Activated effector memory CD4-positive, alpha-beta T cell treated with anti-CD3 and anti-CD28 coated beads, Interleukin-2, amount 50 U/mL, for 16 hours (primary cell): ENCODE measurements around the gene DVL1.
"Not testable (repeated sequence)": the region's sequence is repeated elsewhere in the genome, so short reads cannot be mapped to it uniquely, and the experiment has no call there.

Experiments used
- DNase-seq: peaks from one replicate; pipeline ENCODE4 v3.0.0-alpha.2; 2020

Gene DVL1

GRCh38 chr1:1324524-1325287 is 24.5 kb downstream of the DVL1 start, which contains the start of the genes CPTP and INTS11:
TSS of gene CPTP (plus strand) at chr1:1324802. CDS start at chr1:1326911, 2,109 bp downstream.
TSS of gene INTS11 (minus strand) at chr1:1324660. CDS start at chr1:1324608, 52 bp downstream.
- peak; percentile 99 for DNase-seq

DNA sequence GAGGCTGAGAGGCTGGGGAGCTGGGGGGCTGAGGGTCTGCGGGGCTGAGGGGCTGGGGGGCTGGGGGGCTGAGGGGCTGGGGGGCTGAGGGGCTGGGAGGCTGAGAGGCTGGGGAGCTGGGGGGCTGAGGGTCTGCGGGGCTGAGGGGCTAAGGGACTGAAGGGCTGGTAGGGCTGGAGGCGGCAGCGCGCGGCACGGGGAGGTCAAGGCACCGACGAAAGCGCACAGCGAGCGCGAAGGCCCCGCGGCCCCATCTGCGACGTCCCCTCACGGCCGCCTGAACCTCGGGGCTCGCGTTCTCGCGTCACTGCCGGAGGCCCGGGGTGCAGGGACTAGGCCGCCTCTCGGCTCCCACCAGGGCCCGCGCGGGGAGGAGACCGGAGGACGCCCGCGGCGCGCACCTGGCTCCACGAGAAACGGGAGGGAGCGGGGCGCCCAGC is 25.1 kb downstream of the DVL1 start:
- no peak for DNase-seq

- no peak for DNase-seq
Measured at GRCh38 chr1:1322952-1323351, 26.3 kb downstream of the DVL1 start.

DNA sequence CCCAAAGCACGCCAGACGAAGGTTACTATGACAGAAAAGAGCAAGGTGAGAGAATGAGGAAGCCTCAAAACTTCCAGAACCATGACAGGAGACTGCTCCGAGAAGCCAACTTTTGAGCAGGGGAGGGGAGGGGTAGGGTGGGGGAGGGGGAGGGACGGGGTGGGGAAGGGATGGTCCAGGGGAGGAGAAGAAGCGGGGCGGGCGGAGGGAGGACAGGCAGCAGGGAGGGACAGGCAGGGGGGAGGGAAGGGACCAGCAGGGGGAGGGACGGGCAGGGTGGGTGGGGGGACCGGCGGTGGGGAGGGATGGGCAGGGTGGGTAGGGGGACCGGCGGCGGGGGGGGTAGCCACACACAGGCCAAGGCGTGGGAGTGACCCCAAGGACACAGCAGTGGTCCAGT is 26.8 kb downstream of the DVL1 start:
- DNase-seq: no peak

DNA sequence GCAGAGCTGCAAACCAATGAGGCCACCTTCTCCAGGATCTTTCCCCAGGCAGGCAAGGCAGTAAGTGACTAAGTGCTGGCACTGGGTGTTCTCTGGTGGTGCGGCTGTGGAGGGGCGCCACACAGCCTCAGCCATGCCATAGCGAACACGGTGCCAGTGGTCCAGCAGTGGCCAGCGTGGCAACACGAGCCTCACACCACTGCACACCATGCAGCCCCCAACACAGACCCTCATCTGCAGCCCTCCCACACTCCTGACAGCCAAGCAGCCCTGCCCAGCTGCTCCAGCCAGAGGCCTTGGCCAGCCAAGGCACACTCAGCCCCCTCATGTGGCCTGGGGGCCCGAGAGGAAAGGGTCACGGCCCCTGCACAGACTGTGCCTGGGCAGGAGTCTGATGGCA is 27.7 kb downstream of the DVL1 start:
- DNase-seq: no peak

- no peak for DNase-seq
Measured at GRCh38 chr1:1320666-1321448, 28.4 kb downstream of the DVL1 start.

DNA sequence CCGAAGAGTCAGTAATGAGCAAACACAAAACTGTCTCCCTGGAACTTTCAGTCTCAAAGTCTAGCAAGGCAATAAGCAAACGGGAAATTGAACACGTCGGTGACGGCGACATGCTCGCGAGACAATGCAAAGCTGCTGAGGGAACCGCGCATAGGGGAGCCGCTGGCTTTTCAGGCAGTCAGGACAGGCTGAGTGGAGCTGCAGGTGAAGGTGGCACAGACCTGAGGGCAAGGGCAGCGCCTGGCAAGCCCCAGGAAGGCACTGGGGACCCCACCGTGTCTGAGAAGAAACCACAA is 29.6 kb downstream of the DVL1 start:
- DNase-seq: no peak

DNA sequence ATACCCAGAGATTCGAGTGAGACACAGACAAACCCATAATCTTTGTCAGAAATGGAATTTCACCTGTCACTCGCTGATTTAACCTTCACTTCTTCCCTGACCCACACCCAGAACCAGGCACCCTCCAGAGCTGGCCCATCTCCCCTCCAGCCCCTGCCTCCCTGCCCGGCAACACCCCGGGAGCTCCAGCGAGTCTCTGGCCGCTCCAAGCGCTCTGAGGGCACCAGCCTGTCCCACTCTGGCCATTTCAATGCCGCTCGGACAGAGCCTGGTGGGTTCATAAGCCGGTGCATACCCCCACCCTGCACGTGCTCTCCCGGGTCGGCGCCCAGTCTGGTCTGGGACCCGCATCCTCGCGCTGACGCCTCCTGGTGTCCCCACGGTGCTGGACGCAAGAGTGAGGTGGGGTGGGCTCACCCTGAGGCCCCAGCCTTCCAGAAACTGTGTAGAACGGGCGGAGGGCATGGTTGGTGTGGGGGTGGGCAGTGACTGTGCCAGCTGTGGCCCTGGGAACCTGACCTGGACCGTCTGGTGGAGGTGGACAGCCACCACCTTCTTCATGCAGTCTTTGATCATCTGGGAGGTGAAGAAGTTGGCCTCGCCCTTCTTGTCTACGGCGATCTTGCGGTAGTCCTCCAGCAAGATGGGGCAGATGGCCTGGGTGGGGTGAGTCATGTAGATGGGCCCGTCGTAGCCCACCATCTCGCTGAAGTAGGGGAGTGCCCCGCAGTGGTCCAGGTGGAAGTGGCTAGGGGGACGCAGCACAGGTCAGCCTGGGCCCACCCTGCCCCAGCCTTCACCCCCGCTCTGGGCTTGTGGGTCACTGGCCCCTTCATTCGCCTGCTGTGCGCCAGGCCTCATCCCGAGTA is 30.2 kb downstream of the DVL1 start:
- no peak for DNase-seq

DNA sequence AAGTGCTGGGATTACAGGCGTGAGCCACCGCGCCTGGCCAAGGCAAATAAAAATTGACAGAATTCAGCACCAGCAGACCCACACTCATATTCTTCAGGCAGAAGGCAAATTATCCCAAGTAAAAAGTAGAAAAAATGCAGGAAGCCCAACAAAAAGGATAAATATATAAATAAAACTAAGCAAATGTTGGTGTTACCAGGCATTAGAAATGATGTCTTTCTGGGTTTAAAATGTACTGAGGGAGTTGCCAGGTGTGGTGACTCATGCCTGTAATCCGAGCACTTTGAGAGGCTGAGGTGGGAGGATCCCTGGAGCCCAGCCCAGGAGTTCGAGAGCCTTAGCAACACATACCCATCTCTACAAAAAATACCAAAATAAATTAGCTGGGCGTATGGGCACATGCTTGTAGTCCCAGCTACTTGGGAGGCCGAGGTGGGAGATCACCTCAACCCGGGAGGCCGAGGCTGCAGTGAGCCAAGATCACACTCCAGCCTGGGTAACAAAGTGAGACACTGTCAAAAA is 31.0 kb downstream of the DVL1 start:
- no peak for DNase-seq

DNA sequence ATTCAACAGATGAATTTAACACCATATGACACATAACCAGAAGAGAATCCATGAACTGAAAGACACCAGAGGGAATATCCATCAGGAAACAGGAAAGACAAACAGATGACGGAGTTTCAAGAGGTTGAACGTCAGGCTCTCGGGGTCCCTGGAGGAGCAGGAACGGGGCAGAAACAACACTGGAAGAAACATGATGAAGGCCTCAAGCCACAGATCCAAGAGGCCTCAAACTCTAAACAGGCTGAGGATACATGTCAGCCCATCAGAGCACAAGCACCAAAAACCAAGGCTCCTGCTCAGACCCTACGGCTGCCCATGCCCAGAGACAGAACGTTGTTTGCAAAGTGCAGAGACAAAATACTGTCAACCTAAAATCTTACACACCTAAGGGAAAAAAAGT is 31.8 kb downstream of the DVL1 start:
- DNase-seq: no peak

- not testable (repeated sequence) for DNase-seq
Measured at GRCh38 chr1:1316199-1316598, 33.0 kb downstream of the DVL1 start.

GRCh38 chr1:1315435-1315954 is 33.7 kb downstream of the DVL1 start:
- DNase-seq: no peak

GRCh38 chr1:1314678-1315335 is 34.4 kb downstream of the DVL1 start:
- no peak for DNase-seq

DNA sequence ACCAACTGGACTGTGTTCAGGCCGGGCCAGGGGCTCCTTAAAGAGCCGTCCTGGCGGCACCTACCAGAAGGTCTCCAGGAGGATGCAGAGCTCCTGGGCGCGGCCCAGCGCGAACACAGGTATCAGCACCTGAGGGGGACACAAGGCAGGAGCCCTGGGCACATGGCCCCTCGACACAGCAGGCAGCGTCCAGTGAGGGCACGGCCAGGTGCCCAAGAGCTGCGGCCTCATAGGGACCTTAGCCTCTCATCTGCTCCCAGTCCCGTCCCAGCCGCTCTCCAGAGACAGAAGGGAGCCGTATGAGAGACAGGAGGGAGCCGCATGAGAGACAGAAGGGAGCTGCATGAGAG is 35.0 kb downstream of the DVL1 start:
- no peak for DNase-seq

DNA sequence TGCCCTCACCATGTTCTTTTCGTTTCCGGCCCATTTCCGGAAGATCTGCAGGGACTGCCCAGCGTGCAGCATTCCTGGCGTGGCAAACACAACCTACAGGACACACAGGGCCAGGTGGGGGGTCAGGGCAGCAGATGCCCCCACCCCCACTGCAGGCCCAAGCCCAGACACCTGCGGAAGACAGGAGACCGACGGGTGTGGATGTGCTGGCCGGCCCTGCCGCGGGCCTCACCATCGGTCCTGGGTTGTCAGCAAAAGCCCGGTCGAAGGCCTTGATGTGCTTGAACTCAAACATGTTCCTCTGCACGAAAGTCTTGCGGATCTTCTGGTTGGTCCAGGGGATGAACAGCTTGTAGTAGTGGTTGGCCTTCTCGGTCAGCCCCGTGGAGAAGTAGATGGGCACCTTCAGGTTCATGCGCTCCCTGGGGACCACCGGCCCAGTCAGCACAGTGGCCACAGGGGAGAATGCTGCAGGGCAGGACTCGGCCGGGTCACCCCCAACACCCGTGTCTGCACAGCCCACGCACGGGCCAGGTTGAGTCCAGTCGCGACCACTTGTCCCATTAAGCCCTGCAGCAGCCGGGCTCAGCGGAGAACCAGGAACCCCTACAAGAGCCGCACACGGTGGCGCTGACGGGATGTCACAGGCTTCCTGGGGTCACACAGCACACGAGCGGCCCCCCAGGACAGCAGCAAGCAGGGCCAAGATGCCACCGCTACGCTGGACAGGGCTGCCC is 35.5 kb downstream of the DVL1 start:
- DNase-seq: no peak

DNA sequence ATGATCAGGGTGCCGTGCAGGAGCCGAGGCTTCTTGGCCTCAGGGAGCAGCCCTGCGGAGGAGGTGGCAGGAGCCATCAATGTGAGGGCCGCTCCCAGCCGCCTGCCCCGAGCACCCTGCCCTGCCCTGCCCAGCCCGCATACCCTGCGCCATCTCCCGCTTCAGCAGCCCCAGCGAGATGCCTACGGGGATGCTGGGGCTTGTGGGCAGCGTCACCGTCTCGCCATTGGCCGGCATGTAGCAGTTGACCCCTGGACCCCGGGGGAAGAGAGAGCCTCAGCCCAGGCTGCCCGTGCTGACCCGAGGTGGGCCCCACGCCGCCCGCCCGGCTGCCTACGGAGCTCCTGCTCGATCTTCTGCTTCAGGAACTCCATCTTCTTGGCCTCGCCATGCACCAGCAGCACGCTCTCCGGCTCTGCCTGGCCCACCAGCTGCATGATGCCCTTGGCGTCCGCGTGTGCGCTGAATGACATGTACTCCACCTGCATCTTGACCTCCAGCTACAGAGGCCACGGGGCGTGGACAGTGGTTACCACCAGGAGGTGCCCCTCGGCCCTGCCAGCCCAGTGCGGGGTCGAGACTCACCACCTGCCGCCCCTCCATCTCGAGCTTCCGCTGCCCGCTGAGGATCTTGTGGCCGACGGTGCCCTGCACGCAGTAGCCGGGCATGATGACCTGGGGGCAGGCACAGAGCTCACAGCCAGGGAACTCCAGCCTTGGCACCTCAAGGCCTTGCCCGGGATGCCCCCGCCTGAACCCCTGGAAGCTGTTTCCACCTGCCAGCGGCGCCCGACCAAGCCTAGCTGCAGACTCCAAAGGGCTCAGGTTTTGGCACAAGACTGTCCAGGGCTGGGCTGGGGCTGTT is 36.5 kb downstream of the DVL1 start:
- DNase-seq: no peak

- no peak for DNase-seq
Measured at GRCh38 chr1:1311107-1312104, 37.8 kb downstream of the DVL1 start.

DNA sequence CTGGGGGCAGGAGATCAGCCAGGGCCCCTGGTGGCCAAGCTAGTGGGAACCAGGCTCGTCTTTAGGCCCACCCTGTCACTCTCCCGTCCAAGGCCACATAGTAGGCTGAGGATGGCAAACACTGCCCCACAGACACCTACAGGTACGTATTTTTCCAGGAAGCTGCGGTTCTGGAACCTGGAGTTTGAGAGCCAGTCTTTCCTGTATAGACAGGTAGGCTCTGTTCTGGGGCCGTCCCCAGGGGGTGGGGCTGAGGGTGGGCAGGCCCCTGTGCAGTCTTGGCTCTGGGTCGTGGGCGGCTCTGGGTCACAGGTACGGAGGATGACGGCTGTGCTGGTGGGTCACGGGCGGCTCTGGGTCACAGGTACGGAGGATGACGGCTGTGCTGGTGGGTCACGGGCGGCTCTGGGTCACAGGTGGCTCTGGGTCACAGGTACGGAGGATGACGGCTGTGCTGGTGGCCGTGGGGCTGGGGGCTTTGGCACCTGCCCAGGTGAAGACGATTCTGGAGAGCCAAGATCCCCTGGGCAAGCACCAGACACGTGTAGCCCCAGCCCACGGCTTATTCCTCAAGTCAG is 38.7 kb downstream of the DVL1 start:
- no peak for DNase-seq

DNA sequence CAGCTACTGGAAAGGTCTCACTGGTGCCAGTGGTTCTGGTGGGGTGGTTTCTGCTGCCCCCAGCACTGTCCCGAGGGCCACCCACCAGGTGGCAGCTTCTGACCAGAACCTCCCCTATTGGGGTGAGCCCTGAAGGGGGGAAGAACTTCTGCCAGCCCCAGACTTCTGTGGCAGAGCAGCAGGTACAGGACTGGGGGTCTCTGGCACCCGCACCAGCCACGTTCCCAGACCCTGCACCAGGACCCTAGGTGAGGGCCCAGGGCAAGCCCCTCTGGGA is 39.2 kb downstream of the DVL1 start:
- DNase-seq: no peak
